H1 (cell line): Measurements from ENCODE around the gene CNRIP1. TPM values are rescaled to one million over a fixed set of nuclear protein-coding genes. Genes with fewer than 3 reads are reported as not detected.

ENCODE experiments used
- CTCF ChIA-PET: fragments of 300-600 bp; sonication (Branson Sonifier 250); formaldehyde crosslinking; loops from one replicate; lab custom pipeline; 2021; ENCODE audit not compliant: partially characterized antibody; lab: Charles Lee
- POLR2A ChIA-PET: fragments of 300-600 bp; sonication (Branson Sonifier 250); formaldehyde crosslinking; loops from one replicate; lab custom pipeline; 2021; ENCODE audit warnings: inconsistent platforms; ENCODE audit not compliant: partially characterized antibody; lab: Charles Lee
- DNase-seq, 2 experiments: peaks; one replicate each; pipeline versions ENCODE4 v3.0.0 to v3.0.0-alpha.2; 2010 to 2022; ENCODE audit warnings: low spot score in 2 of 2, low read depth in 1 of 2, mixed read lengths in 1 of 2
- FAIRE-seq: peaks from 2 replicates; lab custom pipeline; 2011; peaks lifted over from hg19 to GRCh38; lab: Jason Lieb, UNC
- H2AFZ ChIP-seq: 2 replicates; pipeline ENCODE4 v1.8.1; 2012; ENCODE audit warnings: low read length, inconsistent platforms
- H2AK5ac ChIP-seq: 2 replicates; pipeline ENCODE4 v1.6.1; 2013; ENCODE audit warnings: low read depth, low read length
- H2BK120ac ChIP-seq: replicated peaks from 2 replicates; pipeline ENCODE3; 2013; ENCODE audit warnings: low read depth, low read length, inconsistent platforms
- H2BK12ac ChIP-seq: 2 replicates; pipeline ENCODE4 v1.6.1; 2013; ENCODE audit warnings: low read depth, low read length
- H2BK15ac ChIP-seq: 2 replicates; pipeline ENCODE4 v1.6.1; 2013; ENCODE audit warnings: low read length
- H2BK20ac ChIP-seq: 2 replicates; pipeline ENCODE4 v1.6.1; 2013; ENCODE audit warnings: low read length
- H2BK5ac ChIP-seq: 2 replicates; pipeline ENCODE4 v1.6.1; 2013; ENCODE audit warnings: low read depth, low read length
- H3K14ac ChIP-seq: 2 replicates; pipeline ENCODE4 v1.6.1; 2013; ENCODE audit warnings: inconsistent platforms; ENCODE audit not compliant: insufficient read length
- H3K18ac ChIP-seq: 2 replicates; pipeline ENCODE4 v1.6.1; 2013; ENCODE audit warnings: low read length; ENCODE audit errors: extremely low read depth
- H3K23ac ChIP-seq: 2 replicates; pipeline ENCODE4 v1.6.1; 2013; ENCODE audit warnings: inconsistent platforms; ENCODE audit not compliant: insufficient read length
- H3K23me2 ChIP-seq: 2 replicates; pipeline ENCODE4 v1.6.1; 2013; ENCODE audit warnings: low read depth, low read length
- H3K27ac ChIP-seq: 2 replicates; pipeline ENCODE4 v1.6.1; 2011; ENCODE audit warnings: low read depth, low read length, inconsistent platforms
- H3K27me3 ChIP-seq, 4 experiments: replicated peaks in 1 of 4; 1 replicate in 1 of 4; 2 replicates in 3 of 4; pipeline versions ENCODE4 v1.6.1 to v1.8.1; 2011 to 2013; ENCODE audit warnings: low read length in 3 of 4, mild to moderate bottlenecking in 3 of 4, inconsistent platforms in 2 of 4, mixed read lengths in 2 of 4, moderate library complexity in 1 of 4; ENCODE audit not compliant: control insufficient read depth in 3 of 4, insufficient read depth in 3 of 4; ENCODE audit errors: extremely low read depth in 1 of 4
- H3K36me3 ChIP-seq, 4 experiments: 2 replicates each; pipeline versions ENCODE4 v1.6.1 to v1.8.1; 2011 to 2013; ENCODE audit warnings: mild to moderate bottlenecking in 4 of 4, low read length in 3 of 4, moderate library complexity in 2 of 4, control low read depth in 1 of 4, inconsistent platforms in 1 of 4; ENCODE audit not compliant: insufficient read depth in 4 of 4, control insufficient read depth in 2 of 4
- H3K4ac ChIP-seq: replicated peaks from 2 replicates; pipeline ENCODE3; 2013; ENCODE audit warnings: low read length, low read depth, mixed read lengths, inconsistent platforms; ENCODE audit not compliant: insufficient read length
- H3K4me1 ChIP-seq, 4 experiments: replicated peaks in 1 of 4; 1 replicate in 1 of 4; 2 replicates in 3 of 4; pipeline versions ENCODE4 v1.6.1 to v1.8.1; 2011 to 2013; ENCODE audit warnings: low read length in 3 of 4, inconsistent platforms in 2 of 4, mixed read lengths in 1 of 4; ENCODE audit not compliant: insufficient read depth in 4 of 4, control insufficient read depth in 3 of 4
- H3K4me2 ChIP-seq, 2 experiments: 2 replicates each; pipeline versions ENCODE4 v1.6.1 to v1.8.1; 2011 to 2013; ENCODE audit warnings: low read depth in 2 of 2, low read length in 2 of 2, control low read depth in 1 of 2, inconsistent platforms in 1 of 2, mild to moderate bottlenecking in 1 of 2; ENCODE audit not compliant: insufficient read depth in 1 of 2
- H3K4me3 ChIP-seq, 4 experiments: fragments of 200-600, 300-600 bp in 1 of 4; sonication (generic), shearing (Covaris generic), sonication (Bioruptor Twin) in 1 of 4; 2 replicates each; pipeline versions ENCODE4 v1.5.1 to v1.8.1; 2011 to 2016; ENCODE audit warnings: low read length in 4 of 4, low read depth in 3 of 4, control low read depth in 2 of 4, inconsistent platforms in 2 of 4, mild to moderate bottlenecking in 2 of 4, mixed read lengths in 1 of 4, moderate library complexity in 1 of 4; ENCODE audit not compliant: insufficient read depth in 2 of 4; ENCODE audit errors: extremely low read depth in 1 of 4
- H3K56ac ChIP-seq: replicated peaks from 2 replicates; pipeline ENCODE3; 2013; ENCODE audit warnings: low read depth, mild to moderate bottlenecking, mixed read lengths, low read length, inconsistent platforms; ENCODE audit not compliant: insufficient read length
- H3K79me1 ChIP-seq: 2 replicates; pipeline ENCODE4 v1.6.1; 2013; ENCODE audit warnings: low read depth, low read length, control low read depth
- H3K79me2 ChIP-seq, 2 experiments: 2 replicates each; pipeline versions ENCODE4 v1.6.1 to v1.8.1; 2012 to 2013; ENCODE audit warnings: low read length in 2 of 2, mild to moderate bottlenecking in 2 of 2, inconsistent platforms in 1 of 2; ENCODE audit not compliant: insufficient read depth in 2 of 2, control insufficient read depth in 1 of 2
- H3K9ac ChIP-seq, 4 experiments: replicated peaks in 1 of 4; 1 replicate in 1 of 4; 2 replicates in 3 of 4; pipeline versions ENCODE4 v1.6.1 to v1.8.1; 2011 to 2013; ENCODE audit warnings: low read depth in 3 of 4, low read length in 3 of 4, control low read depth in 2 of 4, mild to moderate bottlenecking in 2 of 4, moderate library complexity in 2 of 4, inconsistent platforms in 1 of 4; ENCODE audit errors: extremely low read depth in 1 of 4
- H3K9me3 ChIP-seq, 2 experiments: 2 replicates each; pipeline versions ENCODE4 v1.6.1 to v1.8.1; 2012 to 2013; ENCODE audit warnings: mild to moderate bottlenecking in 2 of 2, moderate library complexity in 2 of 2, control low read depth in 1 of 2, inconsistent platforms in 1 of 2, low read depth in 1 of 2, low read length in 1 of 2, mixed read lengths in 1 of 2; ENCODE audit not compliant: insufficient read depth in 2 of 2
- H4K20me1 ChIP-seq, 2 experiments: replicated peaks in 1 of 2; 2 replicates each; pipeline versions ENCODE3 to v1.8.1; 2011 to 2013; ENCODE audit warnings: inconsistent platforms in 2 of 2, low read length in 2 of 2, mild to moderate bottlenecking in 1 of 2; ENCODE audit not compliant: insufficient read depth in 2 of 2, control insufficient read depth in 1 of 2
- H4K5ac ChIP-seq: 2 replicates; pipeline ENCODE4 v1.6.1; 2013; ENCODE audit warnings: low read length, low read depth, mixed read lengths, inconsistent platforms; ENCODE audit not compliant: insufficient read length
- H4K8ac ChIP-seq: 2 replicates; pipeline ENCODE4 v1.8.0; 2013; ENCODE audit warnings: mild to moderate bottlenecking, moderate library complexity, low read length, inconsistent platforms; ENCODE audit not compliant: insufficient read depth; ENCODE audit errors: extremely low read depth
- H4K91ac ChIP-seq: replicated peaks from 2 replicates; pipeline ENCODE3; 2013; ENCODE audit warnings: low read length, mixed read lengths, inconsistent platforms; ENCODE audit not compliant: insufficient read length
- CTBP2 ChIP-seq: IDR thresholded peaks from 2 replicates; pipeline ENCODE4 v1.7.0; 2011; ENCODE audit warnings: borderline replicate concordance, mild to moderate bottlenecking, moderate library complexity, mixed read lengths, low read length; ENCODE audit not compliant: insufficient read depth, insufficient read length
- GABPA ChIP-seq: IDR thresholded peaks from 2 replicates; pipeline ENCODE4 v1.6.1; 2011; ENCODE audit warnings: mild to moderate bottlenecking, low read length, moderate library complexity, borderline replicate concordance; ENCODE audit not compliant: insufficient read depth
- JUN ChIP-seq: IDR thresholded peaks from 2 replicates; pipeline ENCODE4 v1.6.1; 2011; ENCODE audit warnings: low read depth, mild to moderate bottlenecking, improper control_type of control experiment, low read length
- KDM5A ChIP-seq: fragments of 200-600 bp; IDR thresholded peaks from 2 replicates; pipeline ENCODE4 v1.7.1; 2012; ENCODE audit warnings: mild to moderate bottlenecking, low read length, inconsistent platforms, mixed read lengths
- PHF8 ChIP-seq: fragments of 200-600 bp; sonication (generic); conservative IDR thresholded peaks from 2 replicates; pipeline ENCODE4 v1.7.1; 2012; ENCODE audit warnings: low read depth, mild to moderate bottlenecking, inconsistent platforms, low read length, moderate library complexity
- POLR2AphosphoS5 ChIP-seq: IDR thresholded peaks from 2 replicates; pipeline ENCODE4 v1.6.1; 2011; ENCODE audit warnings: low read depth, low read length
- RAD21 ChIP-seq, 2 experiments: IDR thresholded peaks in 1 of 2; conservative IDR thresholded peaks in 1 of 2; 2 replicates each; pipeline ENCODE4 v1.6.1; 2011; ENCODE audit warnings: low read depth in 2 of 2, low read length in 2 of 2, improper control_type of control experiment in 1 of 2, inconsistent platforms in 1 of 2, mild to moderate bottlenecking in 1 of 2, moderate library complexity in 1 of 2
- RFX5 ChIP-seq: IDR thresholded peaks from 2 replicates; pipeline ENCODE4 v1.6.1; 2011; ENCODE audit warnings: low read depth, low read length, improper control_type of control experiment, borderline replicate concordance
- TEAD4 ChIP-seq: IDR thresholded peaks from 2 replicates; pipeline ENCODE4 v1.6.1; 2012; ENCODE audit warnings: low read depth, low read length, inconsistent platforms, mixed read lengths
- ZNF274 ChIP-seq: IDR thresholded peaks from 2 replicates; pipeline ENCODE4 v1.7.0; 2012; ENCODE audit warnings: low read length, borderline replicate concordance; ENCODE audit errors: extremely low read depth
- WGBS, 2 experiments: shearing (Covaris generic) in 1 of 2; methylation state at CpG; one replicate each; pipeline versions ENCODE4 v1.1.6 to v1.1.7; 2013 to 2015; ENCODE audit warnings: low lambda C conversion rate in 2 of 2, mixed read lengths in 2 of 2, inconsistent platforms in 1 of 2, low coverage in 1 of 2, missing lambda C conversion rate in 1 of 2; ENCODE audit not compliant: insufficient replicate concordance in 2 of 2, insufficient coverage in 1 of 2, insufficient read length in 1 of 2; ENCODE audit errors: extremely low coverage in 1 of 2, missing lambda C conversion rate in 1 of 2; 5-methylcytosine and 5-hydroxymethylcytosine counted together
- polyA plus RNA-seq, 7 experiments: library from polyadenylated mRNA; depleted of rRNA in 3 of 7; stranded (reverse) in 5 of 7; unstranded in 2 of 7; fragments of >200 nt in 5 of 7; fragments of 200-250 nt in 2 of 7; gene quantifications; 1 replicate in 5 of 7; 2 replicates in 1 of 7; 4 replicates in 1 of 7; pipeline versions ENCODE4 v1.2.1 to v1.2.3, GENCODE V29; 2011 to 2013; ENCODE audit warnings: missing spikeins in 2 of 7, mixed read lengths in 2 of 7
- total RNA-seq: library from RNA; stranded (reverse); fragmentation: NEBNext Ultra II Directional; extraction: Animal tissue kit (Norgen Biotek cat#: 25700); gene quantifications from 2 replicates; pipeline ENCODE4 v1.2.1, GENCODE V29; 2021

Gene CNRIP1
- total and polyA plus RNA-seq, 2 of the 8 experiments (the other 6 are each of a cell fraction or from before 2014, with no cell fraction given): 4.6 to 7.0 TPM

- no peak overlapping the region for H3K23ac ChIP-seq
- H2BK120ac ChIP-seq: no peak overlapping the region
- no peak overlapping the region for H2AK5ac ChIP-seq
- no peaks in the 10 kb centered on the region for H3K4me1 ChIP-seq
- H4K8ac ChIP-seq: no peak overlapping the region
- no peaks in the 10 kb centered on the region for H4K20me1 ChIP-seq
- no peak overlapping the region for H2BK15ac ChIP-seq
- H3K9ac ChIP-seq: no peak overlapping the region
- no peaks in the 10 kb centered on the region for H3K23me2 ChIP-seq
- H3K27me3 ChIP-seq: no peaks in the 10 kb centered on the region
- H4K91ac ChIP-seq: no peak overlapping the region
- H3K4ac ChIP-seq: no peak overlapping the region
- H4K5ac ChIP-seq: no peak overlapping the region
- H3K36me3 ChIP-seq: no peaks in the 10 kb centered on the region
- no peak overlapping the region for H3K14ac ChIP-seq
- 66% methylated on average over 5 of the region's 5 CpGs; no CpG with 5 or more reads in 1 of the 2 experiments for WGBS, 2 experiments
- H3K27ac ChIP-seq: no peak overlapping the region
- H3K79me2 ChIP-seq: no peaks in the 10 kb centered on the region
- H3K56ac ChIP-seq: no peak overlapping the region
- POLR2A ChIA-PET: no interaction called here
- no peaks in the 10 kb centered on the region for H3K9me3 ChIP-seq
- DNase-seq (no peak), FAIRE-seq (no peak)
- H3K18ac ChIP-seq: no peak overlapping the region
- H2BK12ac ChIP-seq: no peak overlapping the region
- no peaks in the 10 kb centered on the region for H3K79me1 ChIP-seq
- no peak overlapping the region for H3K4me2 ChIP-seq
- CTCF ChIA-PET: interaction anchor here (3.0 kb wide), 1 partner anchor 32 kb away, joined by 13 read pairs; no protein-coding TSS in a partner anchor
- 0 out of 2 replicates have a peak overlapping the region, but pooled peaks have one; percentile 40 for H2AFZ ChIP-seq
- no peak overlapping the region for H2BK5ac ChIP-seq
- no peak overlapping the region for H3K4me3 ChIP-seq
- no peak overlapping the region for H2BK20ac ChIP-seq
- no peak for TF ChIP-seq KDM5A
- no peak for TF ChIP-seq CTBP2
- TF ChIP-seq JUN: no peak
- no peak for TF ChIP-seq PHF8
- TF ChIP-seq ZNF274: no peak
- TF ChIP-seq TEAD4: no peak
- TF ChIP-seq POLR2AphosphoS5: no peak
- TF ChIP-seq RAD21 (IDR thresholded peaks at IDR 0.05 in 1 of 2, conservative IDR thresholded peaks at IDR 0.05 in 1 of 2; ENCODE audit: low read depth in 2 of 2, low read length in 2 of 2): no peak
- TF ChIP-seq RFX5: no peak
- no peak for TF ChIP-seq GABPA
Measured at GRCh38 chr2:68328901-68329300, 9.2 kb upstream of the CNRIP1 start.
